Hepatocyte (in vitro differentiated cells): Measurements from ENCODE around the gene PSMA7. TPM values are rescaled to one million over a fixed set of nuclear protein-coding genes. Genes with fewer than 3 reads are reported as not detected.
A peak's percentile ranks its signal among the peaks of the same experiment; 100 is the strongest.

Experiments
- DNase-seq: peaks from one replicate; pipeline ENCODE4 v3.0.0-alpha.2; 2016; ENCODE audit warnings: low spot score
- H2AFZ ChIP-seq: fragments of 200-600 bp; sonication (generic); 2 replicates; pipeline ENCODE4 v1.6.0; 2016; ENCODE audit warnings: antibody characterized with exemption, mild to moderate bottlenecking
- H3K27ac ChIP-seq: fragments of 200-600 bp; sonication (generic); 2 replicates; pipeline ENCODE4 v1.5.1; 2016; ENCODE audit warnings: mild to moderate bottlenecking
- H3K27me3 ChIP-seq: fragments of 200-600 bp; sonication (generic); 2 replicates; pipeline ENCODE4 v1.6.1; 2016
- H3K36me3 ChIP-seq: fragments of 200-600 bp; sonication (generic); replicated peaks from 2 replicates; pipeline ENCODE4 v1.5.1; 2016; ENCODE audit warnings: low read depth; ENCODE audit not compliant: insufficient read depth
- H3K4me1 ChIP-seq: fragments of 200-600 bp; sonication (generic); 2 replicates; pipeline ENCODE4 v1.5.1; 2016; ENCODE audit warnings: mild to moderate bottlenecking, moderate library complexity; ENCODE audit not compliant: insufficient read depth
- H3K4me2 ChIP-seq: fragments of 200-600 bp; sonication (generic); 2 replicates; pipeline ENCODE4 v1.6.0; 2016
- H3K4me3 ChIP-seq: fragments of 200-600 bp; sonication (generic); 2 replicates; pipeline ENCODE4 v1.5.1; 2016; ENCODE audit warnings: mild to moderate bottlenecking
- H3K79me2 ChIP-seq: fragments of 200-600 bp; sonication (generic); 2 replicates; pipeline ENCODE4 v1.6.0; 2017; ENCODE audit warnings: mild to moderate bottlenecking
- H3K9me2 ChIP-seq: fragments of 200-600 bp; sonication (generic); replicated peaks from 2 replicates; pipeline ENCODE4 v1.6.0; 2017; ENCODE audit warnings: mild to moderate bottlenecking; ENCODE audit not compliant: insufficient read depth
- H3K9me3 ChIP-seq: fragments of 200-600 bp; sonication (generic); 2 replicates; pipeline ENCODE4 v1.5.1; 2016; ENCODE audit warnings: low read depth, mild to moderate bottlenecking
- H4K20me1 ChIP-seq: fragments of 200-600 bp; sonication (generic); 2 replicates; pipeline ENCODE4 v1.6.0; 2016; ENCODE audit warnings: mild to moderate bottlenecking; ENCODE audit not compliant: insufficient read depth, poor library complexity, severe bottlenecking
- CTCF ChIP-seq: fragments of 200-600 bp; sonication (generic); IDR thresholded peaks from 2 replicates; pipeline ENCODE4 v1.5.1; 2016; ENCODE audit warnings: antibody characterized with exemption, mild to moderate bottlenecking; ENCODE audit not compliant: poor library complexity
- EZH2 ChIP-seq: fragments of 200-600 bp; sonication (generic); IDR thresholded peaks from 2 replicates; pipeline ENCODE4 v1.6.1; 2016; ENCODE audit warnings: antibody characterized with exemption, mild to moderate bottlenecking, borderline replicate concordance
- EZH2phosphoT487 ChIP-seq: fragments of 200-600 bp; sonication (generic); IDR thresholded peaks from one replicate; pipeline ENCODE4 v1.6.1; 2018; ENCODE audit warnings: antibody characterized with exemption, mild to moderate bottlenecking, low read depth, moderate library complexity; ENCODE audit not compliant: unreplicated experiment, severe bottlenecking
- WGBS: methylation state at CpG from one replicate; pipeline ENCODE4 v1.1.6; 2016; ENCODE audit warnings: low lambda C conversion rate; ENCODE audit errors: missing lambda C conversion rate; 5-methylcytosine and 5-hydroxymethylcytosine counted together
- polyA plus RNA-seq: library from polyadenylated mRNA; unstranded; fragments of >200 nt; fragmentation: Nextera tagmentation; extraction: Ambion mirVana; gene quantifications from 2 replicates; pipeline ENCODE4 v1.2.1, GENCODE V29; 2016
- total RNA-seq: library from RNA; depleted of rRNA; stranded (reverse); fragments of >200 nt; gene quantifications from 2 replicates; pipeline ENCODE4 v1.2.3, GENCODE V29; 2014

PSMA7 gene
- total and polyA plus RNA-seq, 2 experiments from 2014 or later = 277 to 408 TPM

- Histone ChIP-seq H3K27me3 (no peaks in the 10 kb centered on the region), H3K4me2 (no peak overlapping the region), H3K9me2 (no peaks in the 10 kb centered on the region), H3K27ac (no peak overlapping the region), H2AFZ (no peak overlapping the region), H3K4me1 (peaks cover 9% of the 10 kb centered on the region), H3K79me2 (peaks cover 36% of the 10 kb centered on the region), H3K9me3 (no peaks in the 10 kb centered on the region), H3K36me3 (peaks cover 4% of the 10 kb centered on the region), H4K20me1 (peaks cover 48% of the 10 kb centered on the region), H3K4me3 (no peak overlapping the region)
- WGBS = 85% methylated on average over 6 of the region's 6 CpGs
- TF ChIP-seq CTCF = no peak
- TF ChIP-seq EZH2 = no peak
- TF ChIP-seq EZH2phosphoT487 = no peak
- no peak for DNase-seq
Observed at GRCh38 chr20:62137092-62137384, 6.2 kb downstream of the PSMA7 start.

- H3K4me1 ChIP-seq = peaks cover 4% of the 10 kb centered on the region
Observed at GRCh38 chr20:62136283-62137091, 6.7 kb downstream of the PSMA7 start.

GRCh38 chr20:62135573-62136266, 7.5 kb downstream of the PSMA7 start:
- Histone ChIP-seq H3K27me3 (no peaks in the 10 kb centered on the region), H3K4me1 (no peaks in the 10 kb centered on the region), H3K36me3 (peaks cover 4% of the 10 kb centered on the region), H3K4me3 (no peak overlapping the region), H3K79me2 (peaks cover 34% of the 10 kb centered on the region), H3K9me3 (no peaks in the 10 kb centered on the region), H3K27ac (no peak overlapping the region), H3K9me2 (no peaks in the 10 kb centered on the region), H3K4me2 (no peak overlapping the region), H4K20me1 (peaks cover 35% of the 10 kb centered on the region), H2AFZ (no peak overlapping the region)
- TF ChIP-seq CTCF (no peak), EZH2phosphoT487 (no peak)
- DNase-seq = no peak
- 97% methylated on average over 8 of the region's 8 CpGs for WGBS

More at GRCh38 chr20:62136283-62137091, 6.7 kb downstream of the PSMA7 start:
- H4K20me1 ChIP-seq = peaks cover 42% of the 10 kb centered on the region
- no peak overlapping the region for H3K4me2 ChIP-seq
- H3K4me3 ChIP-seq = no peak overlapping the region
- peak; percentile 82 for DNase-seq
- TF ChIP-seq EZH2 (no peak), CTCF (peak; percentile 78)
- no peaks in the 10 kb centered on the region for H3K9me3 ChIP-seq
- H3K36me3 ChIP-seq = peaks cover 4% of the 10 kb centered on the region
- H3K79me2 ChIP-seq = peaks cover 34% of the 10 kb centered on the region
- WGBS = 67% methylated on average over 8 of the region's 8 CpGs
- no peak overlapping the region for H2AFZ ChIP-seq
- H3K9me2 ChIP-seq = no peaks in the 10 kb centered on the region
- no peaks in the 10 kb centered on the region for H3K27me3 ChIP-seq
- H3K27ac ChIP-seq = no peak overlapping the region
